Fibroblast of skin of right quadriceps (primary cell): ENCODE measurements around the gene CTDSP1.

Experiments used
- DNase-seq: peaks from one replicate; pipeline ENCODE4 v3.0.0-alpha.2; 2013

Gene CTDSP1

GRCh38 chr2:218400167-218400929 lies 680 bp downstream of the CTDSP1 start:
- peak; percentile 33 for DNase-seq

DNA sequence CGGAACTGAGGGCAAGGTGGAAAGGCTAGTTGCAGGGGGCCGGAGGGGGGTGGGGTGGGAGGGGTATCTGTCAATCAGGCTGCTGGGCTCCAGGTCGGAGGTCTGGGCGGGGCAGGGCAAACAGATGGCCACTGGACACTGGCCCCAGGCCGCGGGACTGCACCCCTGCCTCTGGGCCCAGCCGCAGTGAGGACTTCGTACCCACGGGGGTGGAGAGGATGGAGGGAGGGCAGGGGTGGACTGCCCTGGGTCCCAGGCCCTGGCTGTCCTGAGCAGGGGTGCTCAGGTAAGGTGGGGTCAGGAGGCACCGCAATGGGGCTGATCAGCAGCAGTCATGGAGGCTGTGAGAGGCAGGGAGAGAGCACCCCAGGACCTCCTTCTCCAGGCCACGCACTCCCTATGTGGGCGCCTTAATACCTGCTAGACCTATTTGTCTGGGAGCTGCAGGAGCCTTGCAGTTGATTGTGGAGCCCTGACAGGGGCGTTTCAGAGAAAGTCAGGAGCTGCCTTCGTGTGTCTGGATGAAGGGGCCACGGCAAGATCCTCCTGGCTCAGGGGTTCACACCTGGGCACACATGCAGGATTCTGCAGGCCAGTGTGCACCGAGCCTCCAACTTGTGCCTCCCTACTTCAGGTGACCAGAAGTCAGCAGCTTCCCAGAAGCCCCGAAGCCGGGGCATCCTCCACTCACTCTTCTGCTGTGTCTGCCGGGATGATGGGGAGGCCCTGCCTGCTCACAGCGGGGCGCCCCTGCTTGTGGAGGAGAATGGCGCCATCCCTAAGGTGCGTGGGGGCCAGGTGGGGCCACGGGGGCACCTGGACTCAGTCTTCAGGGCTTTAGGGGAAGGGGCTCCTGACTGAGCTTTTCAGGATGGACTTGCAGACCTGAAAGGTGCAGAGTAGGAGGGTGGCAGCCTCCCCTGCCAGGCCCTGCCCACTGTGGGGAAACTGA lies 1.5 kb downstream of the CTDSP1 start:
- no peak for DNase-seq

GRCh38 chr2:218401890-218402289 lies 2.2 kb downstream of the CTDSP1 start:
- no peak for DNase-seq

- no peak for DNase-seq
These were observed 2.8 kb downstream of the CTDSP1 start for GRCh38 chr2:218402491-218402901.

GRCh38 chr2:218402911-218403411 lies 3.3 kb downstream of the CTDSP1 start:
- no peak for DNase-seq

- DNase-seq = no peak
These were observed 4.1 kb downstream of the CTDSP1 start for GRCh38 chr2:218403810-218404209.

GRCh38 chr2:218404351-218405085 lies 4.8 kb downstream of the CTDSP1 start:
- no peak for DNase-seq

- no peak for DNase-seq
These were observed 5.5 kb downstream of the CTDSP1 start for GRCh38 chr2:218405086-218405745.

GRCh38 chr2:218405746-218406208 lies 6.1 kb downstream of the CTDSP1 start:
- no peak for DNase-seq

DNA sequence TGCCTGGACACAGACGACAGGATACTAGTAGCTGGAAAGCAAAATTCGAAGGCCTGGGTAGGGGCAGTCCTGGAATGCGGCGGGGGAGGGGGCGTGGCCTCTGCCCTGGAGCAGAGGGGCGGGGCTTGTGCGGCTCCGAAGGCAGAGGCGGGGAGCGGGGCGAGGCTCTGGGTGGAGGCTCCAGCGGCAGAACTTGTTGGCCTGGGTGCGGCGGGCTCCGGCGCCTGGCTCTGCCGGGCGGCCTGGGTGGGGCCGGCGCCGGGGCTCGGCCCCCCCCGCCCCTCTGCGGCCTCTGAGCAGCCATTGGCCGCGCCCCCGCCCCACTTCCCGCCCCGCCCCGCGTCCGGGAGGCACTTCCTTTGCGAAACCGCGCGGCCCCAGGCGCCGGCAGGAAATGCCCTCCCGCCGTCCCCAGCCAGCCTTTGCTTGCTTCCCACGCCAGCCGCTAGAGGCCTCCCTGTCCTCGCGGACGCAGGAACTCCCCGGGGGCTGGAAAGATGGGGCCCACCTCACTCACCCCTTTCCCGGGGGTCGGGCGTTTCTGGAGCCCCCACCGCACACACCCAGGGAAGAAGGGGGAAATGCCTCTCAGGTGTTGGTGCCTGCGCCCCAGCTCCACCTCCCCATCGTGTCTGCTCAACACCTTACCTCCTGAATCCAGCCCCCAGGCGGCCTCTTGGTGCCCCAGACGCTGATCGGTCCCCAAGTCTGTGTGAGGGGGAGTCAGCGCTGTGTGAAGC lies 6.7 kb downstream of the CTDSP1 start:
- peak; percentile 95 for DNase-seq

GRCh38 chr2:218406949-218407618 lies 7.4 kb downstream of the CTDSP1 start:
- peak; percentile 45 for DNase-seq

- no peak for DNase-seq
These were observed 8.0 kb downstream of the CTDSP1 start for GRCh38 chr2:218407717-218408116.

DNA sequence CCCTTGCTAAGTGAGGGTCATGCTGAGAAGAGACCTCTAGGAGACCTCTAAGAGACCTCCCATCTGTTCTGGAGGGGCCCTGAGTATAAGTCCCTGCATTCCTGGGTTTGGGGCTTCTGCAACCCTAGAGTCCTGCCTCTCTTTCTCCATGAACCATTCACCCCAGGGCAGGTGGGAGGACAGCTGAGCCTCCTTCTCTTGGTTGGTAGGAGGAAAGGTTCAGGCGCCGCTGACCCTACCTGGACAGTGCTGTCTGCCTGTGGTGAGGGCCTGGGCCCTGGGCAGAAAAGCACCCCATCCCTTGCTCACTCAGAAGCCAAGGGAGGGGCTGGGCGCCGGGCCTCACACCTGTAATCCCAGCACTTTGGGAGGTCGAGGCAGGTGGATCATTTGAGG lies 18.7 kb downstream of the CTDSP1 start:
- no peak for DNase-seq

DNA sequence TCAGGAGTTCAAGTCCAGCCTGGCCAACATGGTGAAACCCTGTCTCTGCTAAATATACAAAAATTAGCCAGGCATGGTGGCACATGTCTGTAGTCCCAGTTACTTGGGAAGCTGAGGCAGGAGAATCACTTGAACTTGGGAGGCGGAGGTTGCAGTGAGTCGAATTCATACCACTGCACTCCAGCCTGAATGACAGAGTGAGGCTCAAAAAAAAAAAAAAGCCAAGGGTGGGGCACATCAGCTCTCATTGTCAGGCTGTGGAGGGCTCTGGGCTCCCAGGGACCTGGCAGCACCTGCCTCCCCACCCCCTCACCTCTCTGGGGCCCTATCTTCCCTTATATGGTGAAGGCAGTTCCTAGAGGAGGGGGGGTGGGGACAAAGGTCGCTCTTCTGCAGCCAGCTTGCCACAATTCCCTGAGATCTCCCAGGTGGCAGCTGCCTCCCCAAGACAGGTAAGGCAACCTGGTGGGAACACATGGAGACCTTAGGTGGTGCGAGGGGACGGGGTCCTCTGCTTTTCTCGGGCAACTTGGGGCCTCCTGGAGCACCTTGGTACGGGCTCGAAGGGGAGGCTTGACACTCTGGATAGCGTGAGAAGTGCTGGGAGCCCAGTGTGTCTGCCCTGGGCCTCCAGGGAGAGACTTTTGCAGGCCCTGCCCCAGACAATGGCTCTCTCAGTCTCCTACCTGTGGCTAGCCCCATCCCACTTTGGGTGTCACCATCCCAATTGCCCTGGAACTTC lies 19.2 kb downstream of the CTDSP1 start, which contains the start of gene VIL1:
VIL1 (plus strand) TSS at position 407 of the 742 bp plus-strand sequence. CDS start 4,656 bp downstream, outside the sequence.
- no peak for DNase-seq

- no peak for DNase-seq
These were observed 20.1 kb downstream of the CTDSP1 start for GRCh38 chr2:218419630-218420216.

GRCh38 chr2:218421027-218421426 lies 21.4 kb downstream of the CTDSP1 start:
- no peak for DNase-seq

DNA sequence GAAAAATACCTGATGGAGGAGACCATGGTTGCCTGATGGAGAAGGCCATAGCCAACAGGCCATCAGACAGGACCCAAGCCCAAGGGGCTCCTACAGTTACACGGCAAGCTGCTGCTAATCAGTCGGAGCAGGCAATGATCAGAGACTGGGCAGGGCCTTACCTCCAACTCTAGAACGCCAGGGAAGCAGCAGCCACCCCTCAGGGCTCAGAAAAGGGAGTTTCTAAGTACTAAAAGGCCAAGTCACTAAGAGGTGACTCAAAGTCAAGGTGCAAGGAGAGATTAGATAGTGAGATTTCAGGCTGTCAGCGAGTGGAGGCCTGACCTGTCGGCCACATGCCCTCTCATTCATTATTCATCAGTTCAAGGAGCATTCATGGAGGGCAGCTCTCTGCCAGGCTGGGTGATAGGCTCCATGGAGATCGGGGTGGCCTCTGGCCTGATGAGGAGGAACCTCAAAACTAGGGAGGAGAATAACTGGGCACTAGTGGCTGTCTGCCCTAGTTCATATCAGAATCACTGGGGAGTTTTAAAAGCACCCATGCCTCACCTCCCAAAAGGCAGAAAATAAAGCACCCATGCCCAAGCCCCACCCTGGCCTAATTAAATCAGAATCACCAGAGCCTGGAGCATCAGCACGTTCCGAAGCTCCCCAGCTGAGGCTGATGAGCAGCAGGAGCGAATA lies 22.9 kb downstream of the CTDSP1 start:
- no peak for DNase-seq

- DNase-seq = no peak
These were observed 23.9 kb downstream of the CTDSP1 start for GRCh38 chr2:218423584-218423983.

- no peak for DNase-seq
These were observed 25.9 kb downstream of the CTDSP1 start for GRCh38 chr2:218425531-218425930.
